Ishikawa (cell line): Measurements from ENCODE around the gene APOB.

Experiments used
- RAD21 ChIP-seq: IDR thresholded peaks from 2 replicates; pipeline ENCODE4 v1.6.1; 2012; ENCODE audit warnings: low read depth
- TF ChIP-seq, protein P1 (sequence below): IDR thresholded peaks from 2 replicates; pipeline ENCODE4 v1.6.1; 2012
- TF ChIP-seq, protein P2 (sequence below): IDR thresholded peaks from 2 replicates; pipeline ENCODE4 v1.6.1; 2012

DNA sequence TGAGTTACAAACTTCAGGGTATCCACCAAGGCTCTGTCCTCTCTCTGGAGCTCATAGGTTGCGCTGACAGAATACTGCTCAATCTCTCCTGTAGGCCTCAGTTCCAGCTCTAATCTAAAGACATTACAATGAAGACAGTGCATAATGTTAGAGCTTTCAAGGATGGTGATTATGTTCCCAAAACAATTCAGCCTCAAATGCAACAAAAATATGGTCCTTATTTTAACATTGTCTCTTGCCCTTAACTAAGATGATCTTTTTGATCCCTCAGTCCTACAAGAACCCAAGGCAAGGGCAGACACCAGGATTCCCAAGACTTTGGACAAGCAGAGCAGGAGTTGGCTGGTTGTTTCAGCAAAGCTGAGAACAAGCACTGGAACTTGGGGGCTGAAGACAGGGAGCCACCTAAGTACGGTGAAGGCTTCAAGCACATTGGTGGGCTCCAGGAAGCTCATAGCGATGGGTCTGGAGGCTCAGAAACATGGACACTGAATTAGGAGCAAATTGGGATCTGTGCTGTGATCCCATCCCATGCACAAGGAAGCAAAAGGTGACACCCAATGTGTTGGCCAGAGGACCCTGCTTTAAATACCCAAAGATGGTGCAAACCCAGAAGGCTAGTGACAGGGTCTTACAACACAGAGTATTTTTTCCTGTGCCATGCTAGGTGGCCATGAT is 24.7 kb downstream of the APOB start:
- TF ChIP-seq, protein P1, sequence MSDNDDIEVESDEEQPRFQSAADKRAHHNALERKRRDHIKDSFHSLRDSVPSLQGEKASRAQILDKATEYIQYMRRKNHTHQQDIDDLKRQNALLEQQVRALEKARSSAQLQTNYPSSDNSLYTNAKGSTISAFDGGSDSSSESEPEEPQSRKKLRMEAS = no peak
- no peak for TF ChIP-seq RAD21
- TF ChIP-seq, protein P2, sequence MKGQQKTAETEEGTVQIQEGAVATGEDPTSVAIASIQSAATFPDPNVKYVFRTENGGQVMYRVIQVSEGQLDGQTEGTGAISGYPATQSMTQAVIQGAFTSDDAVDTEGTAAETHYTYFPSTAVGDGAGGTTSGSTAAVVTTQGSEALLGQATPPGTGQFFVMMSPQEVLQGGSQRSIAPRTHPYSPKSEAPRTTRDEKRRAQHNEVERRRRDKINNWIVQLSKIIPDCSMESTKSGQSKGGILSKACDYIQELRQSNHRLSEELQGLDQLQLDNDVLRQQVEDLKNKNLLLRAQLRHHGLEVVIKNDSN = no peak
